SW480 (cell line): ENCODE results near the gene CAMK4.

Source experiments
- DNase-seq: peaks from one replicate; pipeline ENCODE4 v3.0.0-alpha.2; 2016; ENCODE audit warnings: low spot score

The CAMK4 gene

DNA sequence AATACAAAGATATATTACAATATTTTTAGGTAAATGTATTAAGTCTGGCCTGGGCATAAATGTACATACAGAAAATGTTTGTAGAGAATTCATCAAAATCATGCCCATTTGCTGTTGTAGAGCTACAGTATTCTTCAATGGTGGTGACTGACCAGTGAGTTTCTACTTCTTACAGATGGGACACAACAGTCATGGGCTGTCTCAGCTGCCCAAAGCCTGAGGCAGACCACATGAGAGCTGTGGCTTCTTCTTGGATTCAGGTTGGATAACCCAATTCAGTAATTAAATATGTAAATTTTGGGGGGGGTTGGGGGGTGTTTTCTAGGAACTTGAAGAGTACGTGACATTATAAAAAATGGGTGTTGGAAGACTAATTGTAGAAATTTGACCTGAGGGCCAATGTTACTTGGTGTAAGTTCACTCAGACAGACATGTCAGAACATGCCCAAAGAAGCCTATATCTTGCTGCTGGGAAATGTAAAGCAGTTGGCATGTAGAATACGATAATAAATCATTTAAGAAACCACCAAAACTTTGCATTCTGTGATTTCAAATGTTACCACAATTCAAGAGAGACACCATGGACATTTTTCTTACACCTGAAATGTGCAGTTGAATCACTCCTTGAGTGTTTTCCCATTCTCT lies 270.3 kb downstream of the CAMK4 start:
- DNase-seq = no peak

DNA sequence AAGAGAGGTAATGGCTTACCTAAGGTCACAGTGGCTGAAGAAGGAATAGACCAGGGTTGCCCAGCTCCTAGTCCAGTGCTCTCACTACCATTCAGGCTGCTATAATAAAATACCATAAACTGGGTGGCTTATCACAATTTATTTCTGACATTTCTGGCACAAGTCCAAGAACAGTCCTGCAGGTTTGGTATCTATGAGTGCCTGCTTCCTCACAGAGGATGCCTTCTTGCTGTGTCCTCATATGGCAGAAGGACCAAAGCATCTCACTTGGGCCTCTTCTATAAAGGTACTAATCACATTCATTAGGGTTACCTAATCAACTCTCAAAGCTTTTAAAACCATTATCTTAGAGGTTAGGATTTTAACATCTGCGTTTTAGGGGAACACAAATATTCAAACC lies 271.0 kb downstream of the CAMK4 start:
- no peak for DNase-seq

DNA sequence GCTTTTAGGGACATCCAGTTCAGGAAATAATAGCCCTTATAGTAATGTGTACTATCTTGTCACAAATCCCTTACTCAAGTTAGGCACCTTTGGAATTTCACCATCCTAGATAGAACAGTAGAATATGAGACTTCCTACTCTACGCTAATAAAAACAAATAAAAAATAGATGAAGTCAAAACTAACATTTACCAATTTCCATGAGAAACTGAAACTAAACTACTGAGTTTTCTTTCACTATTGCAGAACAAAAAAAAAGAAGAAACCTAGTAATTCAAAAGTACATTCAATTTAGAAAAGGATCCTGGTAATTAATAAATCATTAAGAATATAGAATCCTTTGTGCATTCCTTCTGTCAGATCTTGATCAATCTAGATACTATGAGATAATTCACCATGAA lies 274.2 kb downstream of the CAMK4 start:
- DNase-seq = no peak

DNA sequence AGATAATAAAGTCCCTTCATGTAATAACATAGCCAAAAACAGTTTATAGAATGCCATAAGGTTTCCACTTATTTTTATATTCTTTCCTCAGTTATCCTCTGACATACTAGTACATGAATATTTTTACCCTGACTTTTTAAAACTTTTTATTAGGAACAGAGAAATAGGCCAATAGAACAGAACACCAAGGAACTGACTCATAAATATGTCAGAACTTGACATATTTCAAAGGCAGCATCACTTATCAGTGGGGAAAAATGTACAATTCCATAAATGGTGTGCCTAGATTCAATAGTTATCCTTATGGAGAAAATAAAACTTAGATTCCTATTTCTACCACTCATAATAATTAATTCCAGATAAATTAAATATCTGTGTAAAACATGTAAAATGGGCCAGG lies 278.8 kb downstream of the CAMK4 start:
- DNase-seq = no peak

DNA sequence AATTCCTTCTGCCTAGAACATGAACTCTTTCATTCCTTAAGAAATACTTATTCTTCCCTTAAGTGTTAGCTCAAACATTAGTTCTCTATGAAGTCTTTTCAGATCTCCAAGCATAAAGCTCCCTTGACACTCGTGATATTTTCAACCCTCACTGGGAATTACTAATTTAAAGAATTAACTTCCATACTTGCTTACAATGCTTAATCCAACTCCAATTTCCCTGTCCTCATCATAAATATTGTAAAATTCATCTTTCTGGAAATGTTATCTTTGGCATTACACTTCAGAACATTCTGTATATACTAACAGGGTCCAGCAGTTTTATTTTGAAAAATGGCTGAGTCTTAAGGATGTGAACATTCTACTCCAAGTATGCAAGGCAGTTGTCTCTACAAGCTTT lies 280.9 kb downstream of the CAMK4 start:
- DNase-seq = no peak

DNA sequence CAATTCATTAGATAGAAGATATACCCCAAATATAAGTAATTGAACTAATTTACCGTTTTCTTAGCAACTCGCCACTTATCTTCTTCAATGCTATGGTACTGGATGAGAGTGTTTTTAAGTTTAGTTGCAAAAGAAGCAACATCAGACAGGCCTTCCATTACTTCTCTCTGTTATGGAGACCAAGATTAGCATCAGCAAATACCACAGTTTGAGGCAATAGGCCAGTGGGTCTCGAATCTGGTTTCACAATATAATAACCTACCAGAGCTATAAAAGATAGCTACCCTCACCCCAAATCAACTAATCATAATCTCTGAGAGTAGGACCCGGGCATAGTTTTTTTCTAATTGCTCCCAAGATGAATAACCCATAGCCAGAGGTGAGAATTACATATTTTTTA lies 283.1 kb downstream of the CAMK4 start:
- no peak for DNase-seq

DNA sequence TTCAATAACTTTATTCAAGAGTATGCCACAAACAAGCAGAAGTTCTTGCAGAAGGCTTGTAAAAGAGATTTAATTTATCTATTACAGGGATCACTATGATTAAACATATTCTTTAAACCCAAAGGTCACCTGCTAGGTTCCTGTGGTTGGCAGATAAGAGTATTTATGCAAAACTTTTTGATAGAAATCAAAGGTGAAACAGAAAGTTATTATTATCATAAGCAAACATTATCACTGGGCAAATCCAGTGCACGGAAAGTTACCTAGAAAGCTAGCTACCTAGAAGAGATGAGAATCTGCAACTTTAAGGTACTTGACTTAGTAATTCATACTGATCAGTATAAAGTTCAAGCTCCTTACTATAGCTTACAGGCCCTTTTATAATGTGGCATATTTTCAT lies 284.9 kb downstream of the CAMK4 start:
- DNase-seq = no peak

DNA sequence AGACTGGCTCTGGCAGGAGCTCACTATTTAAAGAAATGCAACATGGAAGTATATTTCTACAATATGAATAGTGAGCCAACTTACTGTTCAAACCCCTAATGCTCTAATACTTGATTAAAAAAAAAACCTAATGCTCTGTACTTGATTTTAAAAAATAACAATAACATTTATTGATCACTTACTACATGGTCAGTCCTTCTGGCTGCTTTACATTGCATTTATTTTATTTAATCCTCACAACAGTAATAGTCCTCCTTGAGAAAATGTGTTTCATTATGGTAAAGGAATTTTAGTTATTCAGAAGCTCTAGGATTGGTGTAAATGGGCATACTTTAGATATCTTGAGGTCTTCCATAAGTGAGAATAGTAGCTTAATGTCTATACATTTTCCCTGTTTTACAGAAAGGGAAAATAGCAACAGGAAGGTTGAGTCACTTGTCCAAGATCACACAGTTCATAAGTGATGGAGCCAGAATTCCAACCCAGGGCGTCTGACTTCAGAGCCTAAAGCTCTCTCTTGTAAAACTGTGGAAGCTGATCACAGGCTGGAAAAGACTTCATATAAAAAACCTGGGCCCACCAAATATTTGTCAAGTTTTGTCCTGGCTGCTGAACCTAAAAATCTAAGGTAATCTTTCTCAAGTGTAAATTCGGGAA lies 287.1 kb downstream of the CAMK4 start:
- no peak for DNase-seq

DNA sequence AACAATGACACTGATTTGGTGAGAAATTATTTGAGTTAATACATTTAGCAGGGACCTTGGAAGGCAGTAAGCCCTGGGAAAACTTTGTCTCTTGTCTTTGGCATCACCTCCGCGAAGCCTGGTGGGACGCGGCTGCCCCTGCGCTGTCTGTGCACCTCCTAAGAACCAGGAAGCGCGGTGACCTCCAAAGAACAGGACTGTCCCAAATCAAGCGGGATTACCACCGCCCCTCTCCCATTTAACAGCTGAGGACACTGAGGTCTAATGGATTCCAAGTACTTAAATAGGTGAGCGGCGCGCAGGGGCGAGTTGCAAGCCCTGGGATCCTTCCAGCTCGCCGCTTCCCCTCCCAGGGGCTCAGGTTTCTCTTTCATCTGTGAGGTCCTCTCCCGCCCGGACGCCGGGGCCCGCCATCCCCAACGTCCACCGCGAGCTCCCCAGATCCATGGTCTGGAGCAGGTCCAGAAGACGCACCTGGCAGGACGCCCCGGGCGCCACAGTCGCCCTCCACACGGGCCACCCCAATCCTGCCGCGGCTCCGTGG lies 287.7 kb downstream of the CAMK4 start:
- DNase-seq = no peak

DNA sequence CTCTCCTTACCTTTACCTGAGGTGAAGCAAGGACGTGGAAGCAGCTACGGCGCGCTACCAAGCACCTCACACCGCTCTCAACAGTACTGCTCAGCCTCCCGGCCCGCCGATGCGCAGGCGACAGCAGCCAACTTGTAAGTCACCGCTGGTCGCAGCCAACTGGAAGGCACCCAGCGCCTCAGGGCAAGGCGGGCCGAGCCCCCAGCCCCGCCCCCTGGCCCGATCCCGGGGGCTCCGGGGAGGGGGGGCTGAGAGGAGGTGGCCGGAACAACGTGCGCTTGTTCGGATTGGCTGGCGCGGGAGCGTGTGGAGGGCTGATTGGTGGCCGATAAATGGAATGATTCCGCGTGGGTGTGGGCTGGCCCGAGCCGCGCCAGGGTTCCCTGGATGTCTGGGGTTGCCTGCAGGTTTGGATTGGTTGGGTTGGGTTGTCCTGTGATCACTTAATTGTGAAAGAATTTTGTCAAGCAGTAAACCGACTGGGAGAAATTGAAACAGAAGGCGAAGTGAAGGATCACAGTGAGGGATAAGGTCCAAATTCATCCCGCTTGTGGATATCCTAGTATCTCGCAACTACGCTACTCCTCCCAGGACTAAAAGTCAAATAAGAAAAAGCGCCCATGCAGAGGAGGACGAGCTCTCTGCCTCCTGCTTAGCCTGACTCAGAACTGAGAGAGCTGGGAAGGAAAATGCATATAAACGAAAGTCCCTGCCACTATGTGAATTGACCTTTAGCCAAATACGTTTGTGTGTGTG lies 288.4 kb downstream of the CAMK4 start, which contains the start of gene STARD4:
Gene STARD4 (minus strand): TSS at position 161 of the 756 bp plus-strand sequence. CDS start 5,102 bp downstream, outside the sequence.
- DNase-seq = peak; percentile 97

DNA sequence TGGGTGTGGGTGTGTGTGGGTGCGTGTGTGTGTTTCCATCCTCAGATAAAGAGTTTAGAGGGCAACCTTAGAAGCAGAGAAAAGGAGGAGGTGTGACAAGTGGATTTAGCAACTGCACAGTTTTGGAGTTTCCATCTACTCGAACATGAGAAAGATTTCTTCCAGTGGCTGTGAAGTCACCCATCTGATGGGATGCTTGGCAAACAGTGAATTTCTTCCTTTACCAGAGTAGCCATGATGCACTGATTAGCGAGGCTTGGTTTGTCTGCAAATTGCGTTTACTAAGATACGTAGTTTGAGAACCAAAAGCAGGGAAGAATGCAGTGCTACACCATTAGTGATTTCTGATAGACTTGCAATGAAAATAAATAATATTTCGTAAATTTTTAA lies 288.9 kb downstream of the CAMK4 start:
- no peak for DNase-seq

DNA sequence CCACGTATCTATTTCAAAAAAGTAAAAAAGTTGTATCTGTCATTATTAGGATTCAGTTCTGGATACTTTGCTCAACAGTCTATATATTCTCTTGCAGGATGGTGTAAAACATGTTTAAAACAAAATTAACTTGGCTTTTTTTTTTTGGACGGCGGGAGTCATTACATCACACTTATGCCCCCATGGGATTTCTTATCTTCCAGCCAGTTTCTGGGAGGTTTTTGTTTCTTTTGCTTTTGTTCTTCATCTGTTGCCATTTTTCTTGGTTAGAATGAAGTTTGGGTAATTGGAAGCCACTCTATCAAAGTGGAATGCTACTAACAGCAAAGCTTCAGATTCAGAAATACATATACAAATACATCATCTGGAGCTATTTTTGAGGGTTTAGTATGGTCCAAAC lies 289.9 kb downstream of the CAMK4 start:
- DNase-seq = no peak

DNA sequence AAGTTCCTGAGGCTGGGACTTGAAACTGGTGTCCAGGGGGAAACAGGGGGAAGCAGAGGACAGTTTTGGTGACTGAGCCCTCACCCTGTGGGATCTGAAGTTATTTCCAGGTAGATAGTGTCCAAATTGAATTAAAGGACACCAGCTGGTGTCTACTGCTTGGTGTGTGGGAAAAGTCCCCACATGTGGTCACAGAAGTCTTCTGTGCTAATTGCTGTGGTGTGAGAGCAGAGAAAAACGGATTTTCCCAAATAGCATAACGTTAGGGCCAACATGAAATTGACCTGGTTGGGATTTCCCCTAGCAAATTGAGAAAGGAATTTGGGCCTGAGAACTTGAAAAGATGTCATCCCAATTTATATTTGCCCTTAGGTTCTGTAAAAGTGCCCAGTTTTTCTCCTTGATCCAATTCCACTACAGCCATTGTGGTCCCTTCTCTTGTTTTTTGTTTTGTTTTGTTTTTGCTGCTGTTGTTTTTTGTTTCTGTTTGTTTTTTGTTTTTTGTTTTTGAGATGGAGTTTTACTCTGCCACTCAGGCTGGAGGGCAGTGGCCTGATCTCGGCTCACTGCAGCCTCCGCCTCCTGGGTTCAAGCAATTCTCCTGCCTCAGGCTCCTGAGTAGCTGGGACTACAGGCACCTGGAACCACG lies 293.8 kb downstream of the CAMK4 start:
- DNase-seq = no peak

DNA sequence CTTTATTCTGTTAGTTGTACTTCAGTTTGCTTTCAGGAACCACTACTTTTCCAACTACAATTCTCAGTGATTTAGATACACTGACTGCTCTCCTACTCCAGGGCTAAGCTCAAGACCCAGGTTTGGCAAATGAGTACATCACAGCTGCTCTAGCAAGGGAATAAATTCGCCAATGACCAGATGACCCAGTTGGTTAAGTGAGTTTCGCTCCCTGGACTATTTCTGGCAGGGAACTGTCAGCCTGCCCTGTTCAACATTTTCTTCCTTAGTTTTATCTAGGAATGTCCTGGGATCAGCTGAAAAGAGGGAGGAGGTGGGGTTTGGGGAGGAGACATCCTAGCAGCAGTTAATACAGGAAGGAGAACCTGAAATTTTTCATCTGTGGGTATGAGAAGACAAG lies 294.6 kb downstream of the CAMK4 start:
- no peak for DNase-seq

DNA sequence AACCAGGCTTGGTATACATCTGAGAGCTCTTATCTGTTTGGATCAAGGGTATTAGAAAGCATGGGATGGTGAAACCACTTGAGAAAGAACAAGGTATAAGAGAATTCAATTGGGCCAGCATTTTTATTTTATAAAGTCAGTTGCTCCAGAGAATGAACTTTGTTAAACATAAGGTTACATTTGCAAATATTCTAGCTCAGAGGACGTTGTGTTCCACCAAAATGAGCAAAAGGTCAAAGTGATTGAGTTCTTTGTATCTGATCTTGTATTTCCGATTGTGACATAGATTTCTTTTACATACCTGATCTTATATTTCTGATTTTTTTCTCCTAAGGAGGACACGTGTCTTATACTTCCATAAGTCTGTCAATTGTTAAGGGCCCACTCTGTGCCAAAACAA lies 296.7 kb downstream of the CAMK4 start:
- DNase-seq = no peak

DNA sequence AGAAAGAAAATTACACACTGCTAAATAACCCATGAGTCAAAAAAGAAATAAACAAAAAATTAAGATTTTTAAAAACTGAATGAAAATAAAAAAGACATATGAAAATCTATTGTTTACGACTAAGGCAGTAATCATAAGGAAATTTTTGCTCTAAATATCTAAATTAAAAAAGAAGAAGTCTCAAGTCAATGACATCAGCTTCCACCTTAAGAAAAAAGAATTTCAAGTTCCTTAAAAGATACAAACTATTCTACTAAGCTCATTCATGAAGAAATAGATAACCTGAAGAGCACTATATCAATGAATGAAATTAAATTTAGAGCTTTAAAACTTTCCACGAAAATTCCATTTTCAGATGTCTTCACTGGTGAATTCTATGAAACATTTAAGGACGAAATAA lies 303.9 kb downstream of the CAMK4 start:
- DNase-seq = no peak

DNA sequence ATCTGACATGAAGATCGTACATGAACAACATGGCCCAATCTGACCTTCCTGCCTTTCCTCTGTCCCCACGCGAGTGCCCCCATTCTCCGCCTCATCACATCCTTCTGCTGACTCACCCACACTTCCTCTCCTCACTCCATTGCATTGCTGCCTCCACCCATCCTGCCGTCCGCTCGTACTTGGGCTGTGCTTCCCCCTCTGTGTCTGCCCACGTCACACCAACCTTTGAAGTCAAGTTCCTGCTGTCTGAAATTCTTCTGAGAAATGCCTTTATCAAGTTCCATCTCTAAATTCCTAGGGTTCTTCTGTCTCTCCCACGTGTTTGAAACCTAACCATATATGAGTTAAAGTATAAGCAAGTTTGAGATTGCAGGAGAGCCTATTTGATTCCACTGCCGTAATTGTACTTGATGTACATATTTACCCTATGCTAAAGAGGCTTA lies 306.1 kb downstream of the CAMK4 start:
- peak; percentile 85 for DNase-seq

DNA sequence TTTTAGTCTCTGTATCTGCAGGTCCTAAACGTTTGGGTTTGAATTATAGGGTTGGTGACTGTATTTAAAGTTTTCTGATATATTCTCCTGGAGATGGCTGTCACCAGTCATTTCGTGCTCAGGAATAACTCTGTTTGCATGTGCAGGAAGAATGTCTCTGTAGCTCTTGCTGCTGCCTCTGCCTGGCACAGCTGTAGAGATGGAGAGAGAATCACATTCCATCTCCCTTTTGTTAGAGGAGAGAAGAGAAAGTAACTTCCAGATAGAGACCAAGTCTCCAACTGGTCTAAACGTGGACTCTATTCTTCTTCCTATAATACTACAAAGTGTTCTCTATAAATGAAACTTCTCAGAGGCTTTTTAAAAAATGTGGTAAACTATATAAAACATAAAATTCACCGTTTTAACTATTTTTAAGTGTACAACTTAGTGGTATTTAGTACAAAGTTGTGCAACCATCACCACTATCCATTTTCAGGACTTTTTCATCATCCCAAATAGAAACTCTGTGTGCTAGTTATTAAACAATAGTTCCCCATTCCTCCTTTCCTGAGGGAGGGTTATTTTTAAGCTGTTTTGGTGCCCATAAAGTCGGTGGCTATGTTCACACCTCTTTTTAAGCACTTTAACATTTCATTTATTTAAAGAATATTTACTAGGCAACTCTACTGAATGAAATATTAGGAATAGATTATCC lies 308.9 kb downstream of the CAMK4 start:
- no peak for DNase-seq

DNA sequence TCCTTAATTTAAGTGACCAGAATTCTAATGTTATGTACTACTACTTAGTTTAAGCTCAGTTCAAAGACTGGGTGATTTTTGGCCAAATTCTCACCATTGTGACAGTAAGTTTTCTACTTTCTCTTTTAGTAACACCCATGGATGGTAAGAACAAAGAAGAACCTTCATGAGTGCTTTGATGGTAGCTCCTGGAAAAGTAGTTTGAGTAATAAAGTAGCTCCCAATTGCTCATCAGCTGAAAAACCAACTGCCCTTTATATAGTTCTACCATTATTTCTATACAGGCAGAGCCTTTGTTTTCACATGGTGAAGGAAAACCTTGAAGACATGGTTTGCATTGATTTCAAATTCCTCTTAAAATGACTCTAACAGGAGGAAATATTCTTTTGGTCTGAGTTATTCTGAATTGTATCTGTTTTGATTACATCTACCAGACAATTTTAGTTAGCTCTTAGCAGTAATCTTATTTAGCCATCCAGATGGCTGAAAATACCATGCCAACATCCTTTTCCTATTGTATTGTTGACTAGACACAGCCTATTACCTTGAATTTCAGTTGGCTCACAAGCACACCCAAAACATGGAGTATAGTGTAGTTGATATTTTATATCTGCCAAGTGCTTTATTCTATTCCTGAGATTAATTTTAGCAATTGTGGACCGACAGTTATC lies 311.8 kb downstream of the CAMK4 start:
- DNase-seq = no peak

DNA sequence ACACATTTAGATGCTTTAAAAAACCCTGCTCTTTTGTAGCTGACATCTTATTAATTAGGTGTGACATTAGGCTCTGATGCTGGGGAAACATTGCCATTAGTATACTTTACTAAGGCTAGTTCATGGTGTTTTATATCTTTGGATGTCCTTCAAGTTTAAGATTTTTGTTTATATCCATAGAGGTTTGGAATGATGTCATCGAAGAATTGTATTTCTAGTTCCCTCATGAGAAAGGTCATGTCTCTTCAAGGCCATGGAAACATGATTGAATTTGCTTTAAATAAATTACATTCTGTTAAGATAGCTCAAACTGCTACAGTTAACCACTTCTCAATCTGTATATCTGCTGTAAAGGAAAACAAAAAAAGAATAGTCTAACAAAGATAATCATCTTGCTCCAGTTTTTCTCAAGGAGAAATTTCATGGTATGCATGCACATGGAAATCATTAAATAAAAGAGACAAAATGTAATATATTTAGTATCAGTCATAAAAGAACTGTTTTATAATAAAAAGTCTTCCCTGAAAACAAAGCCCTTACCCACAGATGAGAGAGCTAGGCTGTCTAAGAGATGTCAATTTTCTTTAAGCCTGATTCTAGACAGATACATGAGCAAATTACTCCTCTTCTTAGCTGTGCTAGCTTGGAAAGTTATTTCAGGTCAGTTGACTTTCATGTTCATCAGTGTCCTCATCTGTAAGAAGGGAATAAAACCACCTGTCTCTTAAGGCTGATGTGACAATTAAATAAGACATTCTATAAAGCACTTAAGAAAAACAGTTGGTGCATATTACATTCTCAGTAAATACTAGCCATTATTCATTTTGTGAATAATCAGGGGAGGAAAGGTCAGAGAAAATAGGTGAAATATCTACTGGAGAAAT lies 313.2 kb downstream of the CAMK4 start:
- no peak for DNase-seq
